GM10266 (cell line): ENCODE data around the gene NR6A1.
"Not testable (repeated sequence)": the region's sequence is repeated elsewhere in the genome, so short reads cannot be mapped to it uniquely, and the experiment has no call there.

Experiments used
- DNase-seq: peaks from one replicate; pipeline ENCODE4 v3.0.0; 2012; ENCODE audit errors: extremely low spot score
- CTCF ChIP-seq: IDR thresholded peaks from 2 replicates; pipeline ENCODE4 v1.5.1; 2012; ENCODE audit warnings: mild to moderate bottlenecking, low read depth; ENCODE audit not compliant: control insufficient read depth, insufficient read depth; ENCODE audit errors: missing control alignments

The NR6A1 gene

GRCh38 chr9:124749284-124749683 lies 21.8 kb downstream of the NR6A1 start:
- no peak for TF ChIP-seq CTCF

GRCh38 chr9:124747065-124747464 lies 24.0 kb downstream of the NR6A1 start:
- no peak for DNase-seq
- TF ChIP-seq CTCF, result no peak

More at GRCh38 chr9:124749284-124749683, 21.8 kb downstream of the NR6A1 start:
- DNase-seq, result no peak

- TF ChIP-seq CTCF, result no peak
- DNase-seq, result no peak
These were observed 27.3 kb downstream of the NR6A1 start for GRCh38 chr9:124743686-124744348.

GRCh38 chr9:124742940-124743339 lies 28.2 kb downstream of the NR6A1 start:
- DNase-seq, result no peak

GRCh38 chr9:124741662-124742061 lies 29.4 kb downstream of the NR6A1 start:
- no peak for DNase-seq
- TF ChIP-seq CTCF, result no peak

More at GRCh38 chr9:124742940-124743339, 28.2 kb downstream of the NR6A1 start:
- TF ChIP-seq CTCF, result no peak

GRCh38 chr9:124741149-124741548 lies 30.0 kb downstream of the NR6A1 start:
- DNase-seq, result no peak
- TF ChIP-seq CTCF, result no peak

GRCh38 chr9:124739360-124739759 lies 31.8 kb downstream of the NR6A1 start:
- TF ChIP-seq CTCF, result no peak
- DNase-seq, result no peak

GRCh38 chr9:124738075-124738474 lies 33.0 kb downstream of the NR6A1 start:
- not testable (repeated sequence) for DNase-seq
